ENCODE data around the gene KCNK4.

The KCNK4 gene

DNA sequence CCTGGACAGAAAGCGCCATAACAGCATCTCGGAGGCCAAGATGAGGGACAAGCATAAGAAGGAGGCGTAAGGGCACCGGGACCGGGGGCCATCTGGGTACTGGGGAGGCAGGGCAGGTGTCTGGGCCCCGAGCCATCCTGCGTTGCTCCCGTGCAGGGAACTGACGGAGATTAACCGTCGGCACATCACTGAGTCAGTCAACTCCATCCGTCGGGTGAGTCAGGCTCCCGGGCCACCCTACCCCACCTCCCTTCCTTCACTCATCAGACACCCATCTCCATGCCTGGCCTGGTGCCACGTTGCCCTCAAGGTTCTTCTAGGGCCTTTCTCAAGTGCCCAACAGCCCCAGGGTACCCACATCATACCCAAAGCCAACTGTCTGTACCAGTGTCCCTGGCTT is 24.8 kb upstream of the KCNK4 start:
- ChIA-PET POLR2A (no interaction called here), CTCF (interaction anchor here (1.3 to 15.3 kb wide), 3 partner anchors 16 to 37 kb away, joined by 3 to 164 read pairs (median 134); partner anchors contain the start of genes CATSPERZ, ESRRA and PLCB3)
- DNase-seq (ENCODE audit: extremely low spot score), result no peak
- TF ChIP-seq, protein P1, sequence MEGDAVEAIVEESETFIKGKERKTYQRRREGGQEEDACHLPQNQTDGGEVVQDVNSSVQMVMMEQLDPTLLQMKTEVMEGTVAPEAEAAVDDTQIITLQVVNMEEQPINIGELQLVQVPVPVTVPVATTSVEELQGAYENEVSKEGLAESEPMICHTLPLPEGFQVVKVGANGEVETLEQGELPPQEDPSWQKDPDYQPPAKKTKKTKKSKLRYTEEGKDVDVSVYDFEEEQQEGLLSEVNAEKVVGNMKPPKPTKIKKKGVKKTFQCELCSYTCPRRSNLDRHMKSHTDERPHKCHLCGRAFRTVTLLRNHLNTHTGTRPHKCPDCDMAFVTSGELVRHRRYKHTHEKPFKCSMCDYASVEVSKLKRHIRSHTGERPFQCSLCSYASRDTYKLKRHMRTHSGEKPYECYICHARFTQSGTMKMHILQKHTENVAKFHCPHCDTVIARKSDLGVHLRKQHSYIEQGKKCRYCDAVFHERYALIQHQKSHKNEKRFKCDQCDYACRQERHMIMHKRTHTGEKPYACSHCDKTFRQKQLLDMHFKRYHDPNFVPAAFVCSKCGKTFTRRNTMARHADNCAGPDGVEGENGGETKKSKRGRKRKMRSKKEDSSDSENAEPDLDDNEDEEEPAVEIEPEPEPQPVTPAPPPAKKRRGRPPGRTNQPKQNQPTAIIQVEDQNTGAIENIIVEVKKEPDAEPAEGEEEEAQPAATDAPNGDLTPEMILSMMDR (IDR thresholded peaks at IDR 0.05; ENCODE audit: control extremely low read depth, extremely low read depth, low read depth, missing control alignments), result no peak

DNA sequence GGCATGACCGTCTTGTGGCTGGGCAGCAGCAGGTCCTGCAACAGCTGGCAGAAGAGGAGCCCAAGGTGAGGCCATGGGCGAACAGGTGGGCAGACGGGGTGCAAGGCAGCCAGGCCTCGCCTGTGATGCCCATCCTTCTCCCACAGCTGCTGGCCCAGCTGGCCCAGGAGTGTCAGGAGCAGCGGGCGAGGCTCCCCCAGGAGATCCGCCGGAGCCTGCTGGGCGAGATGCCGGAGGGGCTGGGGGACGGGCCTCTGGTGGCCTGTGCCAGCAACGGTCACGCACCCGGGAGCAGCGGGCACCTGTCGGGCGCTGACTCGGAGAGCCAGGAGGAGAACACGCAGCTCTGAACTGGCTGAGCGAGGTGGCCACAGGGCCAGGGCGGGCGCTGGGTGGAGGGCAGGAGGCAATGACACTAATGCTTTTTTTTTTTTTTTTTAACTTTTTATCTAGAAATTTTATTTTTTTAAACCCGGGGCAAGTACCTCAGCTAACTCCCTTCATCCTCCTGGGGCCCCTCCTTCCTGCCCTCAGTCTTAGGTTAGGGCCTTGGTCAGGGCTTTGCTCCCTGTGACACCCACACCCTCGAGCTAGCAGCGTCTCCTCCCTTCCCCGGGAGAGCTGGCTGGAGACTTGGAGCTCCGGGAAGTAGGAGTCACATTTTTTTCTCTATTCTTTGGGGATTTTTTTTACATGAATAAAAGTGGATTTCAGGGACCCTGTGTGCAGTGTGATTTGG is 23.7 kb upstream of the KCNK4 start:
- TF ChIP-seq, protein P1 (IDR thresholded peaks at IDR 0.05; ENCODE audit: control extremely low read depth, extremely low read depth, low read depth, missing control alignments), result no peak

DNA sequence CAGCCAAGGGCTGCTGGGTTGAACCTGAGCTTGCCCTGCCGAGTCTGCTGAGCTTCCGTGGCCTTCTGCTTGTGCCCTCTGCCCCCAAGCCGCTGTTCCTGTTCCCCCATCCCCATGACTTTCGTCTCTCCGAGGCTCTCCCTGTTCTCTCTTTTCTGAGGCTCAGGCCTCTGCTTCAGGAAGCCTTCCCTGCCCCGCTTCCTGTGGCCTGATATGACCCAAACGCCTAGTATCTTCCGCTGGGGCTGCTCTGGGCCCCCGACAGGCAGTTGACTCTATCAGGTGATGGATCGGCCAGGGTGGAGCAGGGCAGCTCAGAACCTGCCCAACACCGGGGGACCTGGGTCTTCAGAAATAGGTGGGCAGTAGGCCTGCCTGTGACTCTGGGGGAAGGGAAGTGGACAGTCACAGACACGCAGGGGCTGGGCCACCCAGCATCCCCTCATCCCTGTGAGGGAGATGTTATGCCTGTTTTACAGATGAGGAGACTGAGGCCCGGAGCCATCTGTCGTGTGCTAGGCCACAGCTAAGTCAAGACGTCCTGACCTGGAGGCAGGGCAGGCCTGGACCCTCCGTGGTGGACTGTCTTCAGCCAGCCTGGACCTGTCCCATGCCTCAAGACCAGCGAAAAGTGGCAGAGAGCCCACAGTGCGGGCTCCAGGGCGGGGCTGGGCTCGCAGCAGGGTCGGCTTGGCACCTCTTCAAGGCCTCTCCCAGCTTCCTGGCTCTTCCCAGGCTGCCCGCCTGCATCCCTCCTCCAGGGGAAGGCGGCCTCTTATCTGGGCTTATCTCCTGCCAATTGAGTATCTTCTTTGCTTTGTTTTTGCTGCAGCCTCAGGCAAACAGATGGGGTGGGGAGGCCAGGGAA is 22.8 kb upstream of the KCNK4 start:
- TF ChIP-seq, protein P1 (IDR thresholded peaks at IDR 0.05; ENCODE audit: control extremely low read depth, extremely low read depth, low read depth, missing control alignments), result no peak
- CTCF ChIA-PET, result interaction anchor here (0.7 to 15.3 kb wide), 9 partner anchors 13 to 64 kb away, joined by 3 to 164 read pairs (median 4); partner anchors contain the start of genes CATSPERZ, ESRRA, FERMT3 and PLCB3
- POLR2A ChIA-PET, result interaction anchor here (0.6 to 2.2 kb wide), 9 partner anchors 9 to 83 kb away, joined by 3 to 8 read pairs (median 5); partner anchors contain the start of genes BAD, FERMT3 and FKBP2
- no peak for DNase-seq (ENCODE audit: extremely low spot score)

More for the DNA sequence above, 23.7 kb upstream of the KCNK4 start:
- POLR2A ChIA-PET, result interaction anchor here (0.6 to 1.0 kb wide), 4 partner anchors 11 to 520 kb away, joined by 3 to 6 read pairs (median 5); no protein-coding TSS in a partner anchor
- CTCF ChIA-PET, result interaction anchor here (1.2 to 15.3 kb wide), 5 partner anchors 17 to 62 kb away, joined by 3 to 164 read pairs (median 23); partner anchors contain the start of genes CATSPERZ, ESRRA, FERMT3 and PLCB3
- DNase-seq (ENCODE audit: extremely low spot score), result no peak

DNA sequence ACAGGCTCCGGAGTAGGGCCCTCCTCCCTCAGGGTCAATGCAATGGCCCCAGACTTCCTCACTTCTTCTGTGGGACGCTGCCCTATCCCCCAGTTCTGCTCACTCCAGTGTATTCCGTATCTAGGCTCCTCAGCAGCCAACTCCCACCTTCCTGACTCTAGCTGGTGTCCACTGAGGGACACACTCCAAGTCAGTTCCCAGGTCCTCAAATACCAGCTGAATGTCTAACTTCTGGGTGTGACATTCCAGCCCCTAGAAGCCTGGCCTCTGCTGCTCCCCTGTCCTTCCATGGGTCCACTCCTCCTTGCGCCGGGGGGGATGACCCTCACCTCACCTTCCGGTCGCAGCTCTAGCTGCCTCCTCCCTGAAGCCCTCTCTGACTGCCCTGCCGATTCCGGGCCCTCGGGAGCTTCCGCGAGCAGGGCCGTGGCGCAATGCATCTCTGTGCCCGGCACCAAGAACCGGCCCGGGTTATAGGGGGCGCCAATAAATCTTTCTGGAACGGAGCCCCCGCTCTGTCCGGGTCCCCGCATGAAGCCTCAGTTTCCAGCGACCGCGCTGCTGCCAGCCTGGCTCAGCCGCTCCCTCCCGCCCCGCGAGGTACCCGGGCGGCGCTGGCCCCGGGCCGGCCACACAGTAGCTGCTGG is 22.1 kb upstream of the KCNK4 start:
- peak; percentile 52 for DNase-seq (ENCODE audit: extremely low spot score)
- TF ChIP-seq, protein P1 (IDR thresholded peaks at IDR 0.05; ENCODE audit: control extremely low read depth, extremely low read depth, low read depth, missing control alignments), result no peak
- CTCF ChIA-PET, result interaction anchor here (0.7 to 15.3 kb wide), 8 partner anchors 13 to 64 kb away, joined by 3 to 164 read pairs (median 4); partner anchors contain the start of genes CATSPERZ, ESRRA, FERMT3 and NUDT22
- POLR2A ChIA-PET, result interaction anchor here (0.8 to 2.2 kb wide), 6 partner anchors 10 to 63 kb away, joined by 4 to 8 read pairs (median 6); partner anchors contain the start of genes BAD, FERMT3 and FKBP2

DNA sequence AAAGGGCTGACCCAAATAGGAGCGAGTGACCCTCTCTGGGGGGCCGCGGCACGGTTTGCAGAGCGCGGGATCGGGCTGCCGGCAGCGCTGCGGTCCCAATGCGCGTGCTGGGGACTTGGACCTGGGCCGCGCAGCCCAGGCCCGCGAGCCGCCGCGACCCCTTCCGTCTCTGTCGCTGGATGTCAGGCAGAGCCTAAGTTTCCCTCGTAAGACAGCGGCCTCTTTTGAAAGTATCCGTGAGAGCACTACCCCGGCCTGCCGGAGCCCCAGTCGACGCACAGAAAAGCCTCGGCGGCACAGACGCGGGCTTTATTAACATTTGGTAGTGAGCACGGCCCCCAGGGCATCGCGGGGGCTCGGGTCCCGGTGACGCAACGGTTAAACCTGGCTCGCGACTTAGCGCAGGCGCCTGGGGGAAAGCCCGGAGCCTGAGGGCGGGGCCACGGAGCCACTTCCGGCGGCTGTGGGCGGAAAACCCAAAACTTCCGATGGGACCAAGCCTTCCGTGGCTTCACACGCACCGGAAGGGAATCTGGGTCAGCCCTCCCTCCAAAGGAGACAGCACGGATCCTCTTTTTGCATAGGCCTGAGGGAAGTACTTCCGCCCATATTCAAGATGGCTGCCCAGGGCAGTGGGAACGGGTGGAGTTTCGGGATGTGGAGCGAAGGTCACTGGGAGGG is 21.4 kb upstream of the KCNK4 start:
- TF ChIP-seq, protein P1 (IDR thresholded peaks at IDR 0.05; ENCODE audit: control extremely low read depth, extremely low read depth, low read depth, missing control alignments), result no peak

More for the DNA sequence above, 21.4 kb upstream of the KCNK4 start:
- CTCF ChIA-PET, result interaction anchor here (0.6 to 15.3 kb wide), 6 partner anchors 19 to 65 kb away, joined by 3 to 164 read pairs (median 14); partner anchors contain the start of genes CATSPERZ, ESRRA, FERMT3 and NUDT22
- DNase-seq (ENCODE audit: extremely low spot score), result peak; percentile 91
- POLR2A ChIA-PET, result interaction anchor here (0.9 to 2.2 kb wide), 6 partner anchors 15 to 63 kb away, joined by 4 to 8 read pairs (median 6); partner anchors contain the start of genes BAD, FERMT3, FKBP2 and PRDX5

All from GM10248 (cell line).